NB4 (cell line): ENCODE results near the gene NUMBL.
A peak's percentile ranks its signal among the peaks of the same experiment; 100 is the strongest.
"Not testable (repeated sequence)": the region's sequence is repeated elsewhere in the genome, so short reads cannot be mapped to it uniquely, and the experiment has no call there.

Experiments
- DNase-seq: peaks from one replicate; pipeline ENCODE4 v3.0.0; 2010; ENCODE audit warnings: low read depth
- H3K4me3 ChIP-seq: one replicate; pipeline ENCODE4 v1.5.1; 2011; ENCODE audit warnings: mild to moderate bottlenecking, low read depth, low read length, moderate library complexity
- CTCF ChIP-seq: IDR thresholded peaks from one replicate; pipeline ENCODE4 v1.5.1; 2012; ENCODE audit warnings: low read depth, low read length
- MAX ChIP-seq: IDR thresholded peaks from 2 replicates; pipeline ENCODE4 v1.6.1; 2011; ENCODE audit warnings: low read depth, low read length
- MYC ChIP-seq: IDR thresholded peaks from 2 replicates; pipeline ENCODE4 v1.6.1; 2011; ENCODE audit warnings: low read depth, low read length
- POLR2A ChIP-seq: IDR thresholded peaks from 2 replicates; pipeline ENCODE4 v1.6.1; 2011; ENCODE audit warnings: mild to moderate bottlenecking; ENCODE audit not compliant: insufficient read length; ENCODE audit errors: extremely low read depth

Gene NUMBL

GRCh38 chr19:40626918-40627317 lies 63.5 kb downstream of the NUMBL start:
- no peak for DNase-seq
- no peak overlapping the region for H3K4me3 ChIP-seq
- no peak for TF ChIP-seq MAX
- no peak for TF ChIP-seq CTCF
- TF ChIP-seq MYC, result no peak
- no peak for TF ChIP-seq POLR2A

GRCh38 chr19:40625406-40626120 lies 64.9 kb downstream of the NUMBL start:
- no peak overlapping the region for H3K4me3 ChIP-seq
- no peak for DNase-seq
- TF ChIP-seq MAX (no peak), CTCF (no peak), MYC (no peak), POLR2A (no peak)

- H3K4me3 ChIP-seq, DNase-seq: not testable (repeated sequence)
Measured at GRCh38 chr19:40624369-40625153, 65.9 kb downstream of the NUMBL start.

- H3K4me3 ChIP-seq, result no peak overlapping the region
- TF ChIP-seq MAX (no peak), CTCF (no peak), POLR2A (no peak), MYC (no peak)
- peak; percentile 49 for DNase-seq
Measured at GRCh38 chr19:40623403-40624251, 66.8 kb downstream of the NUMBL start.

GRCh38 chr19:40622773-40623075 lies 67.7 kb downstream of the NUMBL start:
- no peak for DNase-seq
- TF ChIP-seq CTCF (no peak), POLR2A (no peak), MAX (no peak), MYC (no peak)
- no peak overlapping the region for H3K4me3 ChIP-seq
